Inflammatory macrophage treated with lipopolysaccharide for 1 hour (primary cell): Measurements from ENCODE around the gene JPT1.
A peak's percentile ranks its signal among the peaks of the same experiment; 100 is the strongest.

Source experiments
- DNase-seq, 2 donors: peaks; one replicate each; pipeline ENCODE4 v3.0.0-alpha.2; 2020 to 2022

JPT1 gene

GRCh38 chr17:75103601-75104554, 50.4 kb downstream of the JPT1 start:
- DNase-seq: no peak

- peak in 1 of 2 donors; percentile 70 for DNase-seq
These were observed 51.9 kb downstream of the JPT1 start for GRCh38 chr17:75102385-75102821.

- DNase-seq: no peak
These were observed 54.3 kb downstream of the JPT1 start for GRCh38 chr17:75099881-75100595.

GRCh38 chr17:75098861-75099260, 55.5 kb downstream of the JPT1 start:
- no peak for DNase-seq

- DNase-seq: no peak
These were observed 56.4 kb downstream of the JPT1 start for GRCh38 chr17:75097865-75098264.

- peak; percentile 91 to 93 for DNase-seq
These were observed 58.2 kb downstream of the JPT1 start for GRCh38 chr17:75096082-75096625.

GRCh38 chr17:75094871-75095399, 59.4 kb downstream of the JPT1 start:
- DNase-seq: no peak

- DNase-seq: no peak
These were observed 60.7 kb downstream of the JPT1 start for GRCh38 chr17:75093548-75094158.

- DNase-seq: no peak
These were observed 62.4 kb downstream of the JPT1 start for GRCh38 chr17:75091855-75092327.

- DNase-seq: no peak
These were observed 63.1 kb downstream of the JPT1 start for GRCh38 chr17:75090871-75091854.

- peak; percentile 69 for DNase-seq
These were observed 65.6 kb downstream of the JPT1 start for GRCh38 chr17:75088465-75089417.

- peak; percentile 88 to 94 for DNase-seq
These were observed 66.5 kb downstream of the JPT1 start, which contains the start of gene SLC16A5 for GRCh38 chr17:75087558-75088453. Gene SLC16A5, plus strand, starts transcription at chr17:75087954. Its CDS starts 5,683 bp downstream, at chr17:75093637.

- DNase-seq: no peak
These were observed 67.1 kb downstream of the JPT1 start for GRCh38 chr17:75087182-75087557.

- DNase-seq: no peak
These were observed 67.7 kb downstream of the JPT1 start for GRCh38 chr17:75086496-75087181.
